HCT116 (cell line): ENCODE results near the gene DENND4A. TPM values are rescaled to one million over a fixed set of nuclear protein-coding genes. Genes with fewer than 3 reads are reported as not detected.
"Not testable (repeated sequence)": the region's sequence is repeated elsewhere in the genome, so short reads cannot be mapped to it uniquely, and the experiment has no call there.

ENCODE experiments used
- ATAC-seq: fragments of 200-7000 bp; cut with Tn5 transposase; 2 replicates; pipeline ENCODE4 v1.9.1; 2020; ENCODE audit warnings: mild to moderate bottlenecking, moderate library complexity
- BruUV-seq: library from RNA; stranded (reverse); fragments of 400-500 nt; replicated peaks from 2 replicates; lab custom pipeline; 2021; lab: Mats Ljungman, UMichigan
- CTCF ChIA-PET: fragments of 300-600 bp; sonication (Branson Sonifier 250); formaldehyde crosslinking; loops from one replicate; lab custom pipeline; 2021; ENCODE audit warnings: antibody characterized with exemption; lab: Charles Lee
- POLR2A ChIA-PET: fragments of 300-600, 350-600 bp; sonication (Branson Sonifier 250); formaldehyde crosslinking; loops from one replicate; lab custom pipeline; 2021; ENCODE audit warnings: antibody characterized with exemption; lab: Charles Lee
- RAD21 ChIA-PET, 2 experiments: fragments of 300-600 bp; sonication (Branson Sonifier 250); formaldehyde crosslinking; loops; one replicate each; lab custom pipeline; 2023; ENCODE audit warnings: low total read pairs in 2 of 2; ENCODE audit not compliant: uncharacterized antibody in 2 of 2, unreplicated experiment in 2 of 2, low non-redundant PET in 1 of 2; lab: Charles Lee
- DNase-seq: peaks from one replicate; pipeline ENCODE4 v3.0.0-alpha.2; 2010; ENCODE audit warnings: low read depth, low spot score
- H2AFZ ChIP-seq: fragments of 200-600 bp; shearing (Covaris generic), sonication (generic); 2 replicates; pipeline ENCODE4 v1.6.1; 2017; ENCODE audit warnings: low read depth, mixed run types, mixed read lengths, antibody characterized with exemption, low read length; ENCODE audit not compliant: poor library complexity, severe bottlenecking
- H3K27ac ChIP-seq: 2 replicates; pipeline ENCODE4 v1.5.1; 2012; ENCODE audit warnings: low read depth, low read length
- H3K27me3 ChIP-seq: fragments of 200-600 bp; sonication (generic); 2 replicates; pipeline ENCODE4 v1.6.1; 2016; ENCODE audit warnings: mixed run types, low read length, mixed read lengths; ENCODE audit not compliant: insufficient read depth
- H3K36me3 ChIP-seq, 2 experiments: fragments of 200-500 bp in 1 of 2; fragments of 200-600 bp in 1 of 2; sonication (Bioruptor generic) in 1 of 2; sonication (generic) in 1 of 2; 2 replicates each; pipeline versions ENCODE4 v1.5.1 to v1.6.1; 2014 to 2016; ENCODE audit warnings: low read length in 2 of 2, inconsistent platforms in 1 of 2, mixed read lengths in 1 of 2, mixed run types in 1 of 2; ENCODE audit not compliant: insufficient read depth in 2 of 2, control insufficient read depth in 1 of 2
- H3K4me1 ChIP-seq, 2 experiments: fragments of 200-600 bp in 1 of 2; sonication (generic) in 1 of 2; 2 replicates each; pipeline versions ENCODE4 v1.5.1 to v1.6.1; 2012 to 2017; ENCODE audit warnings: low read length in 2 of 2, inconsistent platforms in 1 of 2, mild to moderate bottlenecking in 1 of 2, mixed read lengths in 1 of 2, mixed run types in 1 of 2, moderate library complexity in 1 of 2; ENCODE audit not compliant: insufficient read depth in 2 of 2, control insufficient read depth in 1 of 2
- H3K4me2 ChIP-seq: fragments of 200-600 bp; sonication (generic); 2 replicates; pipeline ENCODE4 v1.6.1; 2017; ENCODE audit warnings: mixed run types, low read length, mixed read lengths
- H3K4me3 ChIP-seq, 2 experiments: fragments of 200-600 bp in 1 of 2; sonication (generic) in 1 of 2; replicated peaks in 1 of 2; 2 replicates each; pipeline ENCODE4 v1.5.1; 2011 to 2016; ENCODE audit warnings: low read length in 2 of 2, control low read depth in 1 of 2, low read depth in 1 of 2, mild to moderate bottlenecking in 1 of 2, mixed read lengths in 1 of 2, mixed run types in 1 of 2
- H3K79me2 ChIP-seq: fragments of 200-600 bp; sonication (generic); 2 replicates; pipeline ENCODE4 v1.6.1; 2017; ENCODE audit warnings: mild to moderate bottlenecking, mixed run types, low read length, moderate library complexity, mixed read lengths; ENCODE audit not compliant: insufficient read depth
- H3K9ac ChIP-seq: fragments of 200-600 bp; sonication (generic); 2 replicates; pipeline ENCODE4 v1.6.1; 2016; ENCODE audit warnings: low read length, mixed read lengths
- H3K9me2 ChIP-seq: fragments of 200-600 bp; sonication (generic), shearing (Covaris generic); 2 replicates; pipeline ENCODE4 v1.6.1; 2017; ENCODE audit warnings: mixed run types, mild to moderate bottlenecking, moderate library complexity; ENCODE audit not compliant: insufficient read depth
- H3K9me3 ChIP-seq, 2 experiments: fragments of 200-500 bp in 1 of 2; fragments of 200-600 bp in 1 of 2; sonication (Bioruptor generic) in 1 of 2; sonication (generic) in 1 of 2; 2 replicates each; pipeline ENCODE4 v1.6.1; 2014 to 2017; ENCODE audit warnings: low read length in 2 of 2, mixed read lengths in 2 of 2, inconsistent platforms in 1 of 2, low read depth in 1 of 2, mild to moderate bottlenecking in 1 of 2, mixed run types in 1 of 2, moderate library complexity in 1 of 2; ENCODE audit not compliant: control insufficient read depth in 1 of 2, insufficient read depth in 1 of 2
- H4K20me1 ChIP-seq: fragments of 200-600 bp; sonication (generic), shearing (Covaris generic); 2 replicates; pipeline ENCODE4 v1.6.1; 2017; ENCODE audit warnings: mixed run types, mild to moderate bottlenecking, moderate library complexity; ENCODE audit not compliant: insufficient read depth
- CBX3 ChIP-seq: IDR thresholded peaks from 2 replicates; pipeline ENCODE4 v1.6.1; 2012; ENCODE audit warnings: low read depth
- EGR1 ChIP-seq: IDR thresholded peaks from 2 replicates; pipeline ENCODE4 v1.6.1; 2012; ENCODE audit warnings: low read depth
- JUND ChIP-seq: IDR thresholded peaks from 2 replicates; pipeline ENCODE4 v1.6.1; 2012
- intact Hi-C: fragments of 100-400 bp; cut with micrococcal nuclease; formaldehyde crosslinking; loops from 2 replicates; pipeline ENCODE4 v1.10.0; 2022
- total RNA-seq: library from RNA; stranded (reverse); gene quantifications from one replicate; pipeline ENCODE4 v1.2.1, GENCODE V29; 2021; ENCODE audit not compliant: unreplicated experiment
- TF ChIP-seq, protein P1 (sequence below): IDR thresholded peaks from 2 replicates; pipeline ENCODE4 v1.6.1; 2011; ENCODE audit warnings: mild to moderate bottlenecking, low read length, moderate library complexity; ENCODE audit not compliant: insufficient replicate concordance; ENCODE audit errors: extremely low read depth

The DENND4A gene
- total RNA-seq, 1 experiment from 2014 or later: 9.1 TPM

DNA sequence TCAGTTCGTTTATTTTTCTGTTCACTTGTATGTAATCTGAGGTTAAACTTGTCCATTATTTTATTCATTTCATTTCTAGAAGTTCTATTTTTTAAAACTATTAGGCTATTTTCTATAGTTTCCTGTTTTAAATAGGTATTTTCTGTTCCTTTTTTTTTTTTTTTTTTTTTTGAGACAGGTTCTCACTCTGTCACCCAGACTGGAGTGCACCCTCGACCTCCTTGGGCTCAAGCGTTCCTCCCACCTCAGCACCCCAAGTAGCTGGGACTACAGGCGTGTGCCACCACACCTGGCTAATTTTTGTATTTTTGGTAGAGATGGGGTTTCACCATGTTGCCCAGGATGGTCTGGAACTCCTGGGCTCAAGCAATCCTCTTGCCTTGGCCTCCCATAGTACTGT is 22.2 kb upstream of the DENND4A start:
- H3K4me3 ChIP-seq, H3K9me2 ChIP-seq, DNase-seq, H3K27me3 ChIP-seq, H3K27ac ChIP-seq, H2AFZ ChIP-seq, CTCF ChIA-PET, ATAC-seq, H3K9ac ChIP-seq, POLR2A ChIA-PET, intact Hi-C loops, H3K79me2 ChIP-seq, H4K20me1 ChIP-seq, H3K4me2 ChIP-seq, BruUV-seq, H3K36me3 ChIP-seq, RAD21 ChIA-PET, H3K9me3 ChIP-seq, H3K4me1 ChIP-seq: not testable (repeated sequence)

DNA sequence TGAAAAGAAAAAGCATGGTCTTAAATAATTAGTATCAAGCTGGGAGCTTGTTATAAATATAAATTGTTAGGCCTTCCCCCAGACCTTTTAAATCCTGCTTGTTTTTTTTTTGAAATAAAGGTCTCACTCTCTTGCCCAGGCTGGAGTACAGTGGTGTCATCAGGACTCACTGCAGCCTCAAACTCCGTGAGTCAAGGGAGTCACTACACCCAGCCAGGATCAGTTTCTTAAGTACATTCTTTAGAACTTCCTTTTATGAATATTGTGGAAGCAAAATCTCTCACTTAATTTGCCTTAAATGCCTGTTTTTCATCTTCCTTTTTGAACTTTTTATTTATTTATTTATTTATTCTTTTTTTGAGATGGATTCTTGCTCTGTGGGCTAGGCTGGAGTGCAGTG is 20.8 kb upstream of the DENND4A start:
- H3K36me3 ChIP-seq: no peaks in the 10 kb centered on the region
- H3K79me2 ChIP-seq: no peaks in the 10 kb centered on the region
- no peak overlapping the region for H3K4me3 ChIP-seq
- H3K4me2 ChIP-seq: no peak overlapping the region
- no peak for ATAC-seq
- H2AFZ ChIP-seq: no peak overlapping the region
- no TSS peak for BruUV-seq
- POLR2A ChIA-PET: no interaction called here
- H3K9me2 ChIP-seq: no peaks in the 10 kb centered on the region
- H3K27me3 ChIP-seq: no peaks in the 10 kb centered on the region
- RAD21 ChIA-PET: no interaction called here
- no peaks in the 10 kb centered on the region for H4K20me1 ChIP-seq
- no peak for DNase-seq
- CTCF ChIA-PET: interaction anchor here (1.0 kb wide), 1 partner anchor 11 kb away, joined by 4 read pairs; no protein-coding TSS in a partner anchor
- TF ChIP-seq, protein P1, sequence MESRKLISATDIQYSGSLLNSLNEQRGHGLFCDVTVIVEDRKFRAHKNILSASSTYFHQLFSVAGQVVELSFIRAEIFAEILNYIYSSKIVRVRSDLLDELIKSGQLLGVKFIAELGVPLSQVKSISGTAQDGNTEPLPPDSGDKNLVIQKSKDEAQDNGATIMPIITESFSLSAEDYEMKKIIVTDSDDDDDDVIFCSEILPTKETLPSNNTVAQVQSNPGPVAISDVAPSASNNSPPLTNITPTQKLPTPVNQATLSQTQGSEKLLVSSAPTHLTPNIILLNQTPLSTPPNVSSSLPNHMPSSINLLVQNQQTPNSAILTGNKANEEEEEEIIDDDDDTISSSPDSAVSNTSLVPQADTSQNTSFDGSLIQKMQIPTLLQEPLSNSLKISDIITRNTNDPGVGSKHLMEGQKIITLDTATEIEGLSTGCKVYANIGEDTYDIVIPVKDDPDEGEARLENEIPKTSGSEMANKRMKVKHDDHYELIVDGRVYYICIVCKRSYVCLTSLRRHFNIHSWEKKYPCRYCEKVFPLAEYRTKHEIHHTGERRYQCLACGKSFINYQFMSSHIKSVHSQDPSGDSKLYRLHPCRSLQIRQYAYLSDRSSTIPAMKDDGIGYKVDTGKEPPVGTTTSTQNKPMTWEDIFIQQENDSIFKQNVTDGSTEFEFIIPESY: no peak
- no peak for TF ChIP-seq CBX3
- TF ChIP-seq JUND: no peak
- no peak for TF ChIP-seq EGR1
- TF ChIP-seq, all 23 proteins: peak for 0
- Histone ChIP-seq H3K27ac (no peak overlapping the region), H3K9ac (no peak overlapping the region), H3K4me1 (no peaks in the 10 kb centered on the region), H3K9me3 (no peaks in the 10 kb centered on the region)
- intact Hi-C loops: no loop called here
